OCI-M2 (cell line): ENCODE measurements around the gene EPB41L1.

Source experiments
- DNase-seq: peaks from one replicate; lab custom pipeline; 2025; ENCODE audit not compliant: unreplicated experiment; lab: John Stamatoyannopoulos, UW

The EPB41L1 gene

GRCh38 chr20:36154700-36155628, at the start of gene EPB41L1:
Gene EPB41L1, plus strand, starts transcription at chr20:36154740. Its CDS starts 19,038 bp downstream, at chr20:36173778.
- no peak for DNase-seq

GRCh38 chr20:36104856-36105255, 49.7 kb upstream of the EPB41L1 start:
- no peak for DNase-seq

GRCh38 chr20:36105711-36106226, 48.8 kb upstream of the EPB41L1 start:
- DNase-seq = no peak

DNA sequence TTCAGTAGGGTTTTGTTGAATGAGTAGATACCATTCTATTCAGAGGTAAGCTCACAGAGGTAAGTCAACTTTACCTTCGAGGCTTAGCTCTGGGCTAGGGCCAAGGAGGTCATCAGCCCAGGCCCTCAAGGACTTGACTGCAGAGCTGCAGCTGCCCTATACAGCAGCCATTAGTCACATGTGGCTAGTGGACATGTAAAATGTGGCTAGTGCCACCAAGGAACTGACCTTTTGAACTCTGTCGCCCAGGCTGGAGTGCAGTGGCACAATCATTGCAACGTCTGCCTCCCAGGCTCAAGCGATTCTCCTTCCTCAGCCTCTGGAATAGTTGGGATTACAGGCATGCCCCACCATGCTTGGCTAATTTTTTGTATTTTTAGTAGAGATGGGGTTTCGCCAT, 47.9 kb upstream of the EPB41L1 start:
- DNase-seq = no peak

DNA sequence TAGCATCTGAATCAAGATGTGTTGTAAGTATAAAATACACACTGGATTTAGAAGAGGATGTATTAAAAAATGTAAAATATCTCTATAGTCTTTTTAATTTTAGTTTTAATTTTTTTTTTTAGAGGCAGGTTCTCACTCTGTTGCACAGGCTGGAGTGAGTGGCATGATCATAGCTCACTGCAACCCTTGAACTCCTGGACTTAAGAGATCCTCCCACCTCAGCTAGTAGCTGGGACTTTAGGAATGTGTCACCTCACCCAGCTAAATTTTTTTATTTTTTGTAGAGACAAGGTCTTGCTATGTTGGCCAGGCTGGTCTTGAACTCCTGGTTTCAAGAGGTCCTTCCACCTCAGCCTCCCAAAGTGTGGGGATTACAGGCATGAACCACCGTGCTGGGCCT, 46.7 kb upstream of the EPB41L1 start:
- no peak for DNase-seq

DNA sequence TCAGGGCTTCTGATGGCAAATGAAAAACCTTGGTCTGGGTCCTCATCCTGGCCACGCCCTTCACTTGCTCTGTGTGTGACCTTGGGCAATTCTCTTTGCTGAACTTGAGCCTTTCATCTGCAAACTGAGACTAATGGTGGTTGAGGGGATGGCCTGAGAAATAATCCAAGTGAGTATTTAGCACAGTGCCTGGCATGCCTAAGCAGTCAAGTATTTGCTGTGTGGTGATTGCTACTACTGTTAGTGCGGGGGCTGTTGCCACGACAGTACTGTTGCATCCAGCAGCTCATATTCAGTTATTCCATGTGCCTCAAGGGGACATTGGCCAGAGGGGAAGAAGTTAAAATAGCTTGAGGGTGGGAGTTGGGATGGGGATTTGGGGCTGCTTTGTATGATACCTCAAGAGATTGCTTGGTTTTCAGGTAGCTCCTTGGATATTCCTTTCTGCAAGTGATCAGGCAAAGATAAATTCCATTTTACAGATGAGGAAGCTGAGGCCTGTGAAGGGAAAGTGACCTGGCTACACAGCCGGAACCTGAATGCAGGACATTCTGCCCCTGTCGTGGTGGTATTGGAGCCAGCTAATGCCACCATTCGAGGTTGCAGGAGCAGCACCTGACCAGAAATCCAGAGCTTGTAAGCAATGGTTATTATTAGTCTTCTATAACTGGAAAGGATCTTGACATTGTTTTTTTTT, 45.1 kb upstream of the EPB41L1 start:
- DNase-seq = no peak

DNA sequence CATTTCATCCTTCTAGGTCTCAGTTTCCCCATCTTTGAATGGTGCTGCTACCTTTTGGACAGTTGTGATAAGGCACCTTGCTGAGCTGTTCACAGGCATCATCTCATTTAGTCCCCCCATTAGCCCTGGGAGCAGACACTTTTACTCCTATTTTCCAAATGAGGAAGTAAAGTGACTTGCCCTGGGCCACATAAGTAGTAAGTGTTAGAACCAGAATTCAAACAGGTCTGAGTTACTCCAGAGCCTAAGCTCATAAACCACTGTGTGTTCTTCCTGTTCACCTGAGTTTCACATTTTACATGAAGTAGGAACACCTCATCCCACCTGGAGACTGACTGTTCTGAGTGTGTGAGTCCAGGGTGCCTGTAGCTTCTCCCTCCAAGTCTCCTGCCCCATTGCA, 43.5 kb upstream of the EPB41L1 start:
- DNase-seq = no peak

DNA sequence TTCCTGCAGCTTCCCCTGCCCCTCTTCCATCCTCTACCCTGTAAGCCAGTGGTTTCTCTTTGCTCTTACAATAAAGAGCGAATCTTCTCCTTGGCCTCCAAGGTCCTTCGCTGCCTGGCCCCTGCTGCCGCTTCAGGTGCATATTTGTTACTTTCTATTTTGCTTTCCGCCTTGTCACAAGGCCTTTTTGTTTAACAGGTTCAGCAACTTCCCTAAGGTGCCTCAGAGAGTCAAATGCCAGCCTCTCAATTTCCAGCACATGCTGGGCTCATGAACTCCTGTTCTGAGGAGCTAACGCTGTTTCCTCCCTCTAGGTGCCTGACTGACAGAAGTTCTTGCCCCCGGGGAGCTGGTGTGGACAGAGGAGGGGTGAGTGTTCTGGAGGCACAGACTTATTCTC, 42.4 kb upstream of the EPB41L1 start:
- no peak for DNase-seq

- DNase-seq = no peak
Measured at GRCh38 chr20:36113036-36113435, 41.5 kb upstream of the EPB41L1 start.

GRCh38 chr20:36113566-36114250, 40.8 kb upstream of the EPB41L1 start:
- no peak for DNase-seq

DNA sequence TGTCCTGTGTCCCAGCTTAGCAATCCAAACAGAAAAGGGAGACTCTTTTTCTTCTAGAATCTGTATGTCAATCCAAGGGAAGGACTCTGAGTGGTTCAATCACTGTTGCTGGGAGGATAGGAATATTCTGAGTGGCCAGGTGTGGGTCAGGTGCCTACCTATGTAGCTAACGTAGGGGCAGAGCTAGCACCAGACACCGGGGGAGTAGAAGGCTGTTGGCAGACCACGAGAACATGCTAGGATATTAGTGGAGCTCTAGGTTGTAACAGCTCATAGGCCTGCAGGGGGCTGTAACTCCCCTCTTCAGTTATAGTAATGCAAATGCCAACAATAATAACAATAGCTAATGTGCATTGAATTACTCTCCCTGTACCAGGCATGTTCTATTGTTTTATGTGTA, 39.8 kb upstream of the EPB41L1 start:
- no peak for DNase-seq

DNA sequence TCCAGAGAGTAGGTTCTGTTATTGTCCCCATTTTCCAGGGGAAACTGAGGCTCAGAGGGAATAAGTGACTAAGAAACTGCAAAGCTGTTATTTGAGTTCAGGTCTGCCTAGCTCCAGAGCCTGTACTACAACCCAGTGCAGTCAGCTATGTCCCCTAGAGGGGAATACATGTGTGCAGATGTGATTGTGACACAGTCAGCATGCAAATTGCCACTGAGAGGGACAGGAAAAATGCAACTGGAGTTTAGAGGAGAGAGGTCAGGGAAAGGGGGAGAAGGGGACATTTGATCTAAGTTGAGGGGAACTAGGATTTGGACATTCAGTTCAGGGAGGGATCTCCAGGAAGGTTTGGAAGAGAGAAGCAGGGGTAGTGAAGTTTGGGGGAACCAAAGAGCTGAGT, 38.6 kb upstream of the EPB41L1 start:
- DNase-seq = no peak

GRCh38 chr20:36116807-36117441, 37.6 kb upstream of the EPB41L1 start:
- DNase-seq = no peak

DNA sequence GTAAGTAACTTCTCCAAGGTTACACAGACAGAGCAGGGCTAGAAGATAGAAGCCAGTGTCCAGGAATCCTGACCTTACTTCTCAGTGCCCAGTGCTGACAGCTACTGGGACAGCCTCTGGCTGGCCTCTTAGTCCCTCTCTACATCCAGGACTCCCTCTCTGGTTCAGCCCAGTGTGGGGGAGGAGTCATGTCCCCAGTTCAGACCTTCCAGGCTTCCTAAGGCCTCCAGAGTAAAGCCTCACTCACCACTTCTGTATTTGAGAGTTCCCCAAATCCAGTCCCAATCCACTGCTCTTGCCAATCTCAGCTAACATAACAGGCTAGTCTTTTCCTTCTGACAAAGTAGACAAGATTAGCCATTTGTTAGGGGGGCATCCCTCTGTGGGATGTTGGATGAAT, 36.9 kb upstream of the EPB41L1 start:
- DNase-seq = no peak

GRCh38 chr20:36118371-36118770, 36.2 kb upstream of the EPB41L1 start:
- no peak for DNase-seq

DNA sequence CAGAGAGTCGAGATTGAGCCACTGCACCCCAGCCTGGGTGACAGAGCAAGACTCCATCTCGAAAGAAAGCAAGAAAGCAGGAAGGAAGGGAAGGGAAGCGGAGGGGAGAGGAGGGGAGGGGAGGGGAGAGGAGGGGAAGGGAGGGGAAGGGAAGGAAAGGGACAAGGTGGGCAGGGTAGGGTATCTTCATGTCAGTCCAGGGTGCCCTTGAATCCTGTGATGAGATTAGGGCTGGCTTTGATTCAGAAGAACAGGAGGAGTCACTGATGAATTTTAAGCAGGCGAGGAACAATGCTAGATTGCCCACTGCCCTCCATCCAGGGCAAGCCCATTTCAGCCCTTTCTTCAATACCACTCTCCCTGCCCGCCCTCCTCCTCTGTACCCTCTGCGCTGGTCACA, 35.0 kb upstream of the EPB41L1 start:
- no peak for DNase-seq

DNA sequence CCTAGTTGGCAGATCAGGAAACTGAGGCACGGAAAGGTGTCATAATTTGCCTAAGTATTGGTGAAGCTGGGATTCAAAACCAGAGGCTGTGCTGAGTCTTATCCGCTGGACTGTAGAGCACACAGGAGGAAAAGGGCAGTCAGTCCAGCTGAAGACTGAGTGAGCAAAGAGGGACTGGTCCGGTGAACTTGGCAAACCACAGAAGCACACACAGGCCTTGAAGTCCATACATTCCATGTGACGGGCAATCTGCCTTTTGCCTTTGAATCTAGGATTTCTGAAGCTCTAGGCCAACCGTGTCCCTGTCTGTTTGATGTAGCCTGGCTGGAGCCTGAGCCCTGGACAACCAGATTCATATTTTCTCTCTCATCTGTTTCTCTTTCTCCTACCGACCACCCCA, 34.3 kb upstream of the EPB41L1 start:
- no peak for DNase-seq

DNA sequence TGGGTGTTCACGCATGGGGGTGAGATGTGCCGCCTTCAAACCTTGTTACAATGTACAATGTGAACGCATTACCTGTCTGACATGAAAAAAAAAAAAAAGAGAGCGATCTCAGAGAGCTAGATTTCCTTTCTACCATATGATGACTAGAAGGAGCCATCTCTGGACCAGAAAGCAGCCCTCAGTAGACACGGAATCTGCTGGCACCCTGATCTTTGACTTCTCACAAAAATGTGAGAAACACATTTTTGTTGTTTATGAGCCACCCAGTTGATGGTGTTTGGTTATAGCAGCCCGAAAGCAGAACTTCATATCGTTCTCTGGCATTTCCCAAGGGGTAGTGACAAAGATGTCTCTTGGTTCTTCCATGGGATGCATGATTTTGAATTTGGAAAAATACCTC, 33.5 kb upstream of the EPB41L1 start:
- DNase-seq = no peak

- no peak for DNase-seq
Measured at GRCh38 chr20:36121981-36122930, 32.3 kb upstream of the EPB41L1 start.

DNA sequence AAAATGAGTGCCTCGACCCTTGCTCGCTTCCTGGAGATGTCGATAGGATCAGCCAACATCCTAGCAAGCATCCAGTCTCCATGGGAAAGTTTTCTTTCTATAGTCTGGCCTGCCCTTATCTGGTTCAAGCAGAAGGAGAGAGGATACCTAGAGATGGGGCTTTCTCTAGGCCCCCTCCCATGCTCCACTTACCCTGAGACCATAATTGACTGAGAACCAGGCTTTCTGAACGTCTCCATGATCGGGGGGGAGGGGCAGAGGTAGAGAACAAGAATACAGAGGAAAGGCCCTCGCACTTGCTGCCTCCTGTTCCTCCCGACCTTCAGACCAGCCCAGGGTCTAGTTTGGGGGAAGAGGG, 31.6 kb upstream of the EPB41L1 start:
- DNase-seq = no peak
